ENCODE measurements around the gene DOHH. TPM values are rescaled to one million over a fixed set of nuclear protein-coding genes. Genes with fewer than 3 reads are reported as not detected.
"Not testable (repeated sequence)": the region's sequence is repeated elsewhere in the genome, so short reads cannot be mapped to it uniquely, and the experiment has no call there.

Gene DOHH
- total RNA-seq, 2 donors from 2014 or later, result 14.1 to 18.4 TPM

GRCh38 chr19:3509566-3509989 lies 9.1 kb upstream of the DOHH start:
- H3K27ac ChIP-seq, result no peak overlapping the region
- no peak for DNase-seq (ENCODE audit: low spot score)
- no peaks in the 10 kb centered on the region for H3K27me3 ChIP-seq
- no peaks in the 10 kb centered on the region for H3K36me3 ChIP-seq
- no peak overlapping the region for H3K4me3 ChIP-seq
- TF ChIP-seq, protein P1, sequence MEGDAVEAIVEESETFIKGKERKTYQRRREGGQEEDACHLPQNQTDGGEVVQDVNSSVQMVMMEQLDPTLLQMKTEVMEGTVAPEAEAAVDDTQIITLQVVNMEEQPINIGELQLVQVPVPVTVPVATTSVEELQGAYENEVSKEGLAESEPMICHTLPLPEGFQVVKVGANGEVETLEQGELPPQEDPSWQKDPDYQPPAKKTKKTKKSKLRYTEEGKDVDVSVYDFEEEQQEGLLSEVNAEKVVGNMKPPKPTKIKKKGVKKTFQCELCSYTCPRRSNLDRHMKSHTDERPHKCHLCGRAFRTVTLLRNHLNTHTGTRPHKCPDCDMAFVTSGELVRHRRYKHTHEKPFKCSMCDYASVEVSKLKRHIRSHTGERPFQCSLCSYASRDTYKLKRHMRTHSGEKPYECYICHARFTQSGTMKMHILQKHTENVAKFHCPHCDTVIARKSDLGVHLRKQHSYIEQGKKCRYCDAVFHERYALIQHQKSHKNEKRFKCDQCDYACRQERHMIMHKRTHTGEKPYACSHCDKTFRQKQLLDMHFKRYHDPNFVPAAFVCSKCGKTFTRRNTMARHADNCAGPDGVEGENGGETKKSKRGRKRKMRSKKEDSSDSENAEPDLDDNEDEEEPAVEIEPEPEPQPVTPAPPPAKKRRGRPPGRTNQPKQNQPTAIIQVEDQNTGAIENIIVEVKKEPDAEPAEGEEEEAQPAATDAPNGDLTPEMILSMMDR (IDR thresholded peaks at IDR 0.05), result no peak
- H3K9me3 ChIP-seq, result no peaks in the 10 kb centered on the region
- peaks cover 0 to 59% of the 10 kb centered on the region in 2 donors for H3K4me1 ChIP-seq

GRCh38 chr19:3508771-3509535 lies 8.5 kb upstream of the DOHH start:
- Histone ChIP-seq H3K4me3 (no peak overlapping the region), H3K27ac (no peak overlapping the region), H3K36me3 (no peaks in the 10 kb centered on the region), H3K27me3 (no peaks in the 10 kb centered on the region), H3K4me1 (peaks cover 0 to 59% of the 10 kb centered on the region in 2 donors), H3K9me3 (no peaks in the 10 kb centered on the region)
- no peak for DNase-seq (ENCODE audit: low spot score)
- TF ChIP-seq, protein P1 (IDR thresholded peaks at IDR 0.05), result no peak

DNA sequence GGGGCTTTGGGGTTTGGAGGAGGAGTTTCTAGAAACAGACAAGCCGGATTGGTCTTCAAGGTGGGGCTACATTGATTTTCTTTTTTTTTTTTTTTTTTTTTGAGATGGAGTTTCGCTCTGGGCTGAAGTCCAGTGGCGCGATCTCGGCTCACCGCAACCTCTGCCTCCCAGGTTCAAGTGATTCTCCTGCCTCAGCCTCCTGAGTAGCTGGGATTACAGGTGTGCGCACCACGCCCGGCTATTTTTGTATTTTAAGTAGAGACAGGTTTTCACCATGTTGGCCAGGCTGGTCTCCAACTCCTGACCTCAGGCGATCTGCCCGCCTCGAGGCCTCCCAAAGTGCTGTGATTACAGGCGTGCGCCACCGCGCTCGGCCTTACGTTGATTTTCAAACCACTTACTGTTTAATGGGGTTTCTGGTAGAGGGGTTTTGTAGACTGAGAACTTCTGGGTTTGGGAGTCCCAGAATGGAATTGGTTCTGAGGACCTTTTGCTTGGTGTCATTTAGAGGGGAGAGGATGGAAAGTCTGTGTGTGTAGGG lies 7.7 kb upstream of the DOHH start:
- not testable (repeated sequence) for H3K27ac ChIP-seq

DNA sequence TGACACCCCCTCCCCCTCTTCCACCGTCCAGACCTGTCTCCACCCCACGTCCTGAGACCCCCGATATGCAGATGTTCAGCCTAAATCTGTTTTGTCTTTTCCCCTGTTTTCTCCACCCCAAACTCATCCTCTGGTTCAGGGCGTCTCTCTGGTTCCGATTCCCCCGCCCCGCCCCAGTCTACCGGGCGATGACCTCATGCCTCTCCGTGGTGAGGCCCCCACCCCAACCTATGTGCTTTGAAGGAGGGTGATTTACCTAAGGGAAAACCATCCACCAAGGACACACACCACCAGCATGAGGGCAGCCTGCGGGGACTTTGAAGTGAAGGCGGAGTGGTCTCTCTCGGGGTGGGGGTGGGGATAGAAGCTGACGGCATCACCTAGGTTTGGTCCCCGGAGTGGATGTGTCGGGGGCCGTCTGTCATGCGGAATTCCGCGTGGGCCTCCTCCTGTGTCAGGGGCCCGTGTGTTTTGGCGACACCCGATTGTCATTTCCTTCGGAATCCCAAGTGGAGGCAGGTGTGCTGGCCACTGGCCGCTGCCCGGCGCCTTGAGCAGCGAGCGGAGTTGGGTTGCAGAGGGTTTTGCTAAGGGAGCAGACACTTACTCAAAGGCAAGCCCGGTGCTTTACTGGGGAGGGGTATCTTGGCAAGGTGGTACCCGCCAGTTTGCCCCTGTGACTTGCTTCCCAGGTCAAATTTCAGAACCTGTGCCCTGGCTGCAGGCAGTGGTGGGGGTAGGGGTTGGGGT lies 7.1 kb upstream of the DOHH start:
- Histone ChIP-seq H3K4me1 (peaks cover 0 to 49% of the 10 kb centered on the region in 2 donors), H3K9me3 (no peaks in the 10 kb centered on the region), H3K27ac (peak overlapping the region; percentile 79 to 89), H3K27me3 (no peaks in the 10 kb centered on the region), H3K4me3 (peak overlapping the region; percentile 99), H3K36me3 (no peaks in the 10 kb centered on the region)
- peak; percentile 61 for DNase-seq (ENCODE audit: low spot score)
- TF ChIP-seq, protein P1 (IDR thresholded peaks at IDR 0.05), result no peak

More for the DNA sequence above, 7.7 kb upstream of the DOHH start:
- H3K9me3 ChIP-seq; H3K27me3 ChIP-seq; DNase-seq (ENCODE audit: low spot score); H3K4me3 ChIP-seq; H3K36me3 ChIP-seq: not testable (repeated sequence)
- peaks cover 0 to 55% of the 10 kb centered on the region in 2 donors for H3K4me1 ChIP-seq

- Histone ChIP-seq H3K27me3 (no peaks in the 10 kb centered on the region), H3K36me3 (no peaks in the 10 kb centered on the region), H3K4me3 (peak overlapping the region; percentile 99), H3K9me3 (no peaks in the 10 kb centered on the region), H3K27ac (peak overlapping the region; percentile 79 to 89), H3K4me1 (peaks cover 0 to 40% of the 10 kb centered on the region in 2 donors)
- DNase-seq (ENCODE audit: low spot score), result no peak
- TF ChIP-seq, protein P1 (IDR thresholded peaks at IDR 0.05), result no peak
Observed at GRCh38 chr19:3506384-3507340, 6.2 kb upstream of the DOHH start.

Data from right atrium auricular region (tissue), 2 donors.